ENCODE results near the gene VPS37C.

GRCh38 chr11:61114913-61115312 is 46.3 kb downstream of the VPS37C start:
- no peak for TF ChIP-seq CTCF (IDR thresholded peaks at IDR 0.05)
- no peak for TF ChIP-seq EP300 (IDR thresholded peaks at IDR 0.05)
- TF ChIP-seq POLR2A (IDR thresholded peaks at IDR 0.05), result no peak
- no peak for TF ChIP-seq POLR2AphosphoS5 (IDR thresholded peaks at IDR 0.05)

Measured in upper lobe of left lung (tissue), 4 donors.